Fibroblast of lung (primary cell): ENCODE measurements around the gene PUS7. TPM values are rescaled to one million over a fixed set of nuclear protein-coding genes. Genes with fewer than 3 reads are reported as not detected.
A peak's percentile ranks its signal among the peaks of the same experiment; 100 is the strongest.

Experiments used
- DNase-seq, 2 donors: peaks; one replicate each; pipeline versions ENCODE4 v3.0.0 to v3.0.0-alpha.2; 2010; ENCODE audit warnings: low read depth in 2 of 2
- H2AFZ ChIP-seq: 2 replicates; pipeline ENCODE4 v1.5.1; 2012; ENCODE audit warnings: low read length, control low read depth, inconsistent platforms
- H3K27ac ChIP-seq: 2 replicates; pipeline ENCODE4 v1.5.1; 2011; ENCODE audit warnings: low read length, control low read depth; ENCODE audit not compliant: insufficient read depth
- H3K27me3 ChIP-seq: 2 replicates; pipeline ENCODE4 v1.5.1; 2011; ENCODE audit warnings: mild to moderate bottlenecking, low read length; ENCODE audit not compliant: control insufficient read depth, insufficient read depth
- H3K36me3 ChIP-seq: 2 replicates; pipeline ENCODE4 v1.5.1; 2011; ENCODE audit warnings: low read length; ENCODE audit not compliant: control insufficient read depth, insufficient read depth
- H3K4me1 ChIP-seq: 2 replicates; pipeline ENCODE4 v1.5.1; 2011; ENCODE audit warnings: low read length; ENCODE audit not compliant: control insufficient read depth, insufficient read depth; ENCODE audit errors: extremely low read depth
- H3K4me2 ChIP-seq: 2 replicates; pipeline ENCODE4 v1.5.1; 2011; ENCODE audit warnings: low read length, control low read depth; ENCODE audit not compliant: insufficient read depth; ENCODE audit errors: extremely low read depth
- H3K4me3 ChIP-seq, 4 experiments: fragments of 200-600 bp in 1 of 4; sonication (generic) in 1 of 4; replicated peaks in 1 of 4; 2 replicates each; pipeline ENCODE4 v1.5.1; 2011 to 2016; ENCODE audit warnings: low read length in 4 of 4, low read depth in 3 of 4, mild to moderate bottlenecking in 3 of 4, control low read depth in 2 of 4, inconsistent platforms in 1 of 4, mixed read lengths in 1 of 4; ENCODE audit not compliant: insufficient read depth in 1 of 4; ENCODE audit errors: control extremely low read depth in 1 of 4
- H3K79me2 ChIP-seq: 2 replicates; pipeline ENCODE4 v1.5.1; 2012; ENCODE audit warnings: mild to moderate bottlenecking, low read length, inconsistent platforms; ENCODE audit not compliant: control insufficient read depth, insufficient read depth
- H3K9ac ChIP-seq: 2 replicates; pipeline ENCODE4 v1.5.1; 2011; ENCODE audit warnings: mild to moderate bottlenecking, low read length, control low read depth; ENCODE audit not compliant: insufficient read depth
- H3K9me3 ChIP-seq: 2 replicates; pipeline ENCODE4 v1.5.1; 2012; ENCODE audit warnings: low read depth, low read length; ENCODE audit not compliant: control insufficient read depth, insufficient read depth
- H4K20me1 ChIP-seq: 2 replicates; pipeline ENCODE4 v1.5.1; 2011; ENCODE audit warnings: low read length; ENCODE audit not compliant: control insufficient read depth, insufficient read depth; ENCODE audit errors: extremely low read depth
- CTCF ChIP-seq, 2 donors: IDR thresholded peaks in 1 of 2; conservative IDR thresholded peaks in 1 of 2; 1 replicate in 1 of 2; 2 replicates in 1 of 2; pipeline ENCODE4 v1.5.1; 2011 to 2012; ENCODE audit warnings: low read length in 2 of 2, control low read depth in 1 of 2, inconsistent platforms in 1 of 2, low read depth in 1 of 2, mild to moderate bottlenecking in 1 of 2
- EZH2 ChIP-seq: IDR thresholded peaks from 2 replicates; pipeline ENCODE4 v1.5.1; 2012; ENCODE audit warnings: low read length, control low read depth, mild to moderate bottlenecking; ENCODE audit errors: missing control alignments
- polyA plus RNA-seq, 2 donors: library from polyadenylated mRNA; depleted of rRNA in 1 of 2; stranded (reverse) in 1 of 2; unstranded in 1 of 2; fragments of >200 nt; gene quantifications; 2 replicates each; pipeline ENCODE4 v1.2.1, GENCODE V29; 2011 to 2012; ENCODE audit warnings: missing spikeins in 1 of 2
- total RNA-seq: library from RNA; depleted of rRNA; stranded (reverse); fragments of >200 nt; gene quantifications from 2 replicates; pipeline ENCODE4 v1.2.1, GENCODE V29; 2014

PUS7 gene
- total and polyA plus RNA-seq, 2 donors (not counting 1 experiment from before 2014, with no cell fraction given): 8.8 to 16.0 TPM

DNA sequence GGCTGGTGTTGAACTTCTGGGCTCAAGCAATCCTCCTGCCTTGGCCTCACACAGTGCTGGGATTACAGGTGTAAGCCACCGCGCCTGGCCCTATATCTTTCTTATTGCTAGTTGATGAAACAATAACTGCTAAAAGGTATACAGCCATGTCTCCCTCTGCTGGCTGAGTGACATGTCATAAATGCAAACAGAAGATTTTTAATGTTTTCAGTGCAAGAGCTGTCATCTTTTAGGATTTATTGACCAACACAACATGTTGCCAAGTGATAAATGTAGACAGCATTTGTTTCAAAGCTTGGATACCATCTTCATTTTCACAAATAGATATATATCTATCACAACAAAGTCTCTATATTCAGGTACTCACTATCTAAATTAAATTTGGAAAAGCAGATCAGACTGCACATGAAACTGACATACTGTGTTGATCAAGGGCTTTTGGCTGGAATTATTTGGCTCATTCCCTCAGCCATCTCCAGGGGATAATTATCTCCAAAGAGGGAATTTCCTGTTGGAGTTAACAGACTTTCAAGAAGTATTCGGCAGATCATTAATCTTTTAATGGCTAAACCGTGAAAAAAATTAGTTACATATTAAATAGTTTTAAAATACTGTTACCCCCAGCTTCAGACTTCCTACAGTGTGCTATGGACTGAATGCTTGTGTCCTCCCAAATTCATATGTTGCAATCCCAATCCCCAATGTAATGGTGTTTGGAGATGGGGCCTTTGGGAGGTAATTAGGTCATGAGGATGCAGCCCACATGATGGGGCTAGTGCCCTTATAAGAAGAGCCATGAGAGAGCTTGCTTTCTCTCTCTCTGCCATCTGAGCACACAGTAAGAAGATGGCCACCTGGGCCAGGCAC is 92.1 kb downstream of the PUS7 start:
- no peaks in the 10 kb centered on the region for H3K9me3 ChIP-seq
- H3K36me3 ChIP-seq: no peaks in the 10 kb centered on the region
- no peak overlapping the region for H3K4me3 ChIP-seq
- H4K20me1 ChIP-seq: no peaks in the 10 kb centered on the region
- H2AFZ ChIP-seq: no peak overlapping the region
- peak; percentile 24 to 57 for DNase-seq
- H3K27ac ChIP-seq: no peak overlapping the region
- peak; percentile 25 to 46 for TF ChIP-seq CTCF (conservative IDR thresholded peaks at IDR 0.05 in 1 of 2, IDR thresholded peaks at IDR 0.05 in 1 of 2; ENCODE audit: low read depth in 1 of 2, low read length in 2 of 2)
- no peak for TF ChIP-seq EZH2
- H3K9ac ChIP-seq: no peak overlapping the region
- no peaks in the 10 kb centered on the region for H3K79me2 ChIP-seq
- H3K4me2 ChIP-seq: no peak overlapping the region
- no peaks in the 10 kb centered on the region for H3K4me1 ChIP-seq
- no peaks in the 10 kb centered on the region for H3K27me3 ChIP-seq

DNA sequence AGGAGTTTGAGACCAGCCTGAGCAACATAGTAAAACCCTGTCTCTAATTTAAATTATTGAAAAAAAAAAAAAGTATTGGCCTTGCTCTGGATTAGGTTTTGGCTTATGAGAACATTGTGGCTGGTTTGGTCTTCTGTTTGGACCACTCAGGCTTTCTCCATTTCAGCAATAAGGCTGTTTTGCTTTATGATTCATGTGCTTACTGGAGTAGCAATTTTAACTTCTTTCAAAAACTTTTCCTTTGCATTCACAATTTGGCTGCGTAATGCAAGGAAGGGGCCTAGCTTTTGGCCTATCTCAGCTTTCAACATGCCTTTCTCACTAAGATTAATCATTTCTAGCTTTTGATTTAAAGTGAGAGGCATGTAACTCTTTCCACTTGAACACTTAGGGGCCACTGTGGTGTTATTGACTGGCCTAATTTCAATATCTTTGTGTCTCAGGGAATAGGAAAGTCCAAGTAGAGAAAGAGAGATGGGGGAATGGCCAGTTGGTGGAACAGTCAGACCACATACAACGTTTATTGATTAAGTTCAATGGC is 95.4 kb downstream of the PUS7 start:
- TF ChIP-seq CTCF (conservative IDR thresholded peaks at IDR 0.05 in 1 of 2, IDR thresholded peaks at IDR 0.05 in 1 of 2; ENCODE audit: low read depth in 1 of 2, low read length in 2 of 2) (no peak), EZH2 (no peak)
- Histone ChIP-seq H4K20me1 (no peaks in the 10 kb centered on the region), H3K4me1 (no peaks in the 10 kb centered on the region), H3K27ac (no peak overlapping the region), H2AFZ (no peak overlapping the region), H3K36me3 (no peaks in the 10 kb centered on the region), H3K9me3 (no peaks in the 10 kb centered on the region), H3K27me3 (no peaks in the 10 kb centered on the region), H3K4me2 (no peak overlapping the region), H3K9ac (no peak overlapping the region), H3K79me2 (no peaks in the 10 kb centered on the region), H3K4me3 (no peak overlapping the region)
- DNase-seq: no peak

DNA sequence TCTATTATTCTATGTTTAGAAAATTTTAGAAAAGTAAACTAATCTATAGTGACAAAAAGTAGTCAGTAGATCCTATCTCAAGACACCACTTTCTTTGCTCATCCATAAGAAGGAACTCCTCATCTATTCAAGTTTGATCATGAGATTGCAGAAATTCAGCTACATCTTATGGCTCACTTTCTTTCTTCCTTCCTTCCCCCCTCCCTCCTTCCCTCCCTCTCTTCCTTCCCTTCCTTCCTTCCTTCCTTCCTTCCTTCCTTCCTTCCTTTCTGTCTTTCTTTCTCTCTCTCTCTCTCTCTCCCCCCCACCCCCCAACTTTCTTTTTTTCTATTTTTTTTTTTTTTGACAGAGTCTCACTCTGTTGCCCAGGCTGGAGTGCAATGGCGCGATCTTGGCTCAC is 98.1 kb downstream of the PUS7 start:
- H3K4me1 ChIP-seq: no peaks in the 10 kb centered on the region
- no peak overlapping the region for H3K4me2 ChIP-seq
- TF ChIP-seq EZH2: no peak
- TF ChIP-seq CTCF (conservative IDR thresholded peaks at IDR 0.05 in 1 of 2, IDR thresholded peaks at IDR 0.05 in 1 of 2; ENCODE audit: low read depth in 1 of 2, low read length in 2 of 2): no peak
- no peaks in the 10 kb centered on the region for H3K79me2 ChIP-seq
- H2AFZ ChIP-seq: no peak overlapping the region
- H3K9ac ChIP-seq: no peak overlapping the region
- H3K27me3 ChIP-seq: no peaks in the 10 kb centered on the region
- no peak for DNase-seq
- H3K27ac ChIP-seq: no peak overlapping the region
- no peaks in the 10 kb centered on the region for H3K9me3 ChIP-seq
- H3K36me3 ChIP-seq: no peaks in the 10 kb centered on the region
- H4K20me1 ChIP-seq: no peaks in the 10 kb centered on the region
- no peak overlapping the region for H3K4me3 ChIP-seq
